LNCAP (cell line): ENCODE measurements around the gene FAM83G.

ENCODE experiments used
- TF ChIP-seq, protein P1 (sequence below): fragments of 450-650 bp; IDR thresholded peaks from 2 replicates; pipeline ENCODE4 v1.5.1; 2017; ENCODE audit warnings: mild to moderate bottlenecking

The FAM83G gene

GRCh38 chr17:18987862-18988545, 16.6 kb downstream of the FAM83G start:
- TF ChIP-seq, protein P1, sequence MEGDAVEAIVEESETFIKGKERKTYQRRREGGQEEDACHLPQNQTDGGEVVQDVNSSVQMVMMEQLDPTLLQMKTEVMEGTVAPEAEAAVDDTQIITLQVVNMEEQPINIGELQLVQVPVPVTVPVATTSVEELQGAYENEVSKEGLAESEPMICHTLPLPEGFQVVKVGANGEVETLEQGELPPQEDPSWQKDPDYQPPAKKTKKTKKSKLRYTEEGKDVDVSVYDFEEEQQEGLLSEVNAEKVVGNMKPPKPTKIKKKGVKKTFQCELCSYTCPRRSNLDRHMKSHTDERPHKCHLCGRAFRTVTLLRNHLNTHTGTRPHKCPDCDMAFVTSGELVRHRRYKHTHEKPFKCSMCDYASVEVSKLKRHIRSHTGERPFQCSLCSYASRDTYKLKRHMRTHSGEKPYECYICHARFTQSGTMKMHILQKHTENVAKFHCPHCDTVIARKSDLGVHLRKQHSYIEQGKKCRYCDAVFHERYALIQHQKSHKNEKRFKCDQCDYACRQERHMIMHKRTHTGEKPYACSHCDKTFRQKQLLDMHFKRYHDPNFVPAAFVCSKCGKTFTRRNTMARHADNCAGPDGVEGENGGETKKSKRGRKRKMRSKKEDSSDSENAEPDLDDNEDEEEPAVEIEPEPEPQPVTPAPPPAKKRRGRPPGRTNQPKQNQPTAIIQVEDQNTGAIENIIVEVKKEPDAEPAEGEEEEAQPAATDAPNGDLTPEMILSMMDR, result no peak

- TF ChIP-seq, protein P1, result no peak
Measured at GRCh38 chr17:18987230-18987610, 17.3 kb downstream of the FAM83G start.

- TF ChIP-seq, protein P1, result no peak
Measured at GRCh38 chr17:18986541-18987229, 17.9 kb downstream of the FAM83G start.

- TF ChIP-seq, protein P1, result no peak
Measured at GRCh38 chr17:18985475-18985874, 19.1 kb downstream of the FAM83G start.

DNA sequence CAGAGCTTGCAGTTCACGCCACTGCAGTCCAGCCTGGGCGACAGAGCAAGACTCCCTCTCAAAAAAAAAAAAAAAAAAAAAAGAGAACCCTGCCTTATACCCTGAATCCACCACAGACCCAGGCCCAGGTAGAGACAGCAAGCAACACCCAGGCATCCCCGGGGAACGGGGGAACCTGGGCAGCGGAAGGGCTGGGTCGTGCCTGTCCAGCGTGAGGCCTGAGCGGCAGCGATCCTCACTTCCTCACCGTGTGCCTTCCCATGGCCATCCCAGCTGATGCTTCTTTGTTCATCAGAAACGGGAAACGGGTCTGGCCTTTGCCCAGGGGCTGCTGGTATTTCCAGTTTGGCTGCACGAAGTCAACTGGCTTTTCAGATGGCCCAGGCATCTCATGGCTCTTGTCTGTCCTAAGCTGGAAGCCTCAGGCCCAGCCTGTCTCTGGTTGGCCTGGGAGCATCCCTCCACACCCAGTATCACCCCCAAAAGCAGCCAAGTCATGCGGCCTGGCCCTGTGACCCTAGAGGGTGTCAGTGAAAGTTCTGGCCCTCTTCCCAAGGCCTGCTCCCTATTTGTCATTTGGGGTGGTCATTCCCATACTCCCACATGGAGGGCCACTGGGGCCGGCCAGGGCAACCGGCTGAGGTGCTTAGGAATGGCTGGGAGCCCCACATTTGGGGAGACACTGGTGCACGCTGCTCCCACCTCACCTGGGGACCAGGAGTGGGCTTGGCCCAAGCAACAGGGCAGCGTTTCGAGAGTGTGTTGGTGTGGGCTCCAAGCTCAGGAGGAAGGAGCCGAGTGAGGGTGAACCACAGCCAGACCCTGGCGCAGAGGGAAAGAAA, 20.1 kb downstream of the FAM83G start:
- TF ChIP-seq, protein P1, result no peak

- TF ChIP-seq, protein P1, result no peak
Measured at GRCh38 chr17:18981642-18982424, 22.7 kb downstream of the FAM83G start.

DNA sequence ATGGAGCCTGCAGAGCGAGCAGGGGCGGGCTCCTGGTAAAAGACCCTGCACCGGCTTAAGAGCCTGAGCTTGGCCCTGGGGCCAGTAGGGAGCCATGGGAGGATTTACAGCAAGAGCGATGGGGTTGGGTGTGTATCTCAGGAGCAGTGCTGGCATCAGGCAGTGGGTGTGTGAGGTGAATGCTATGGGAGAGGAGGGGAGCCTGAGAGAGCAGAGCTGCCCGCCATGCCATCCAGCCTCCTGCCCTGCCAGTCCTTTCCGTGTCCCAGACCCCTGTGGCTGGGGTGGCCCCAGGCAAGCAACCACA, 23.3 kb downstream of the FAM83G start:
- TF ChIP-seq, protein P1, result no peak
